GM12892 (cell line): ENCODE results near the gene PCBP1.

Experiments used
- POLR2A ChIP-seq: IDR thresholded peaks from 2 replicates; pipeline ENCODE4 v1.6.1; 2011; ENCODE audit warnings: low read depth, low read length, control low read depth
- POLR2AphosphoS5 ChIP-seq: IDR thresholded peaks from 2 replicates; pipeline ENCODE4 v1.6.1; 2011; ENCODE audit warnings: low read depth, low read length, control low read depth
- TAF1 ChIP-seq: IDR thresholded peaks from 2 replicates; pipeline ENCODE4 v1.6.1; 2011; ENCODE audit warnings: low read depth, mild to moderate bottlenecking, control low read depth, low read length, borderline replicate concordance

DNA sequence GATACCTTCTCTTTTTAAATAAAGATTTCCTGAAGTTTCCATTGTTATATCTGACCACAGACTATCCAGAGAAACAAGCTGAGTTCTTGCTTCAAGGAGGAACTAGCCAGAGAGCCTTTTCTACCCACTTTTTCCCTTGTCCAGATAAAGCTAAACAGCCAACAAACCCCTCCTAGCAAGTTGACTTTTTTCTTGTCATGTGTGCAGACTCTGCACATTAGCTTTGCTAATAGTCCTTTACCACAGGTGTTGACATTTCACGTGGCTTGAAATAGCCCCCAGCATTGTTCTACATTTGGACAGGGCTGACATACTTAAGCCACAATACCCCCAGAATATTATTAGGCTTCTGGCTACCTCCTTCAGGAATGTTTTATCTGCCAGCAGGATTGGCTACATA is 40.7 kb downstream of the PCBP1 start:
- TF ChIP-seq POLR2A: no peak
- no peak for TF ChIP-seq TAF1
- no peak for TF ChIP-seq POLR2AphosphoS5
